ENCODE data around the gene TSLP.
A peak's percentile ranks its signal among the peaks of the same experiment; 100 is the strongest.

TSLP gene

DNA sequence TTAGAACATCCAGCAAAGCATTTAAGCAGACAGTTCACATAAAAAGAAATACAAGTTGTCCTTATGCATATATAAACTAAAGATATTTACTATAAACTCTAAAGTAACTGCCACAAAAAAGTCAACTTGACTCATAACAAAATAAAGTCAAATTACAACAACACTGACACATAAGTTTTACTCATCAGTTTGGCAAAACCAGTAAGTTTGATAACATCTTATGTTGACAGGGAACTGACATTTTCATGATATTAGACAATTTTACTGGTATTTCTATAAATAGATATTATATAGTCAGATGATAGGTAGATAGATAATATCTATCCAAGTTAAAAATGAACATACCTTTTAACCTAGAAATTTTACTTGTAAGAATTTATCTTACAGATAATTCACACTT, 9.9 kb upstream of the TSLP start:
- TF ChIP-seq, protein P1, sequence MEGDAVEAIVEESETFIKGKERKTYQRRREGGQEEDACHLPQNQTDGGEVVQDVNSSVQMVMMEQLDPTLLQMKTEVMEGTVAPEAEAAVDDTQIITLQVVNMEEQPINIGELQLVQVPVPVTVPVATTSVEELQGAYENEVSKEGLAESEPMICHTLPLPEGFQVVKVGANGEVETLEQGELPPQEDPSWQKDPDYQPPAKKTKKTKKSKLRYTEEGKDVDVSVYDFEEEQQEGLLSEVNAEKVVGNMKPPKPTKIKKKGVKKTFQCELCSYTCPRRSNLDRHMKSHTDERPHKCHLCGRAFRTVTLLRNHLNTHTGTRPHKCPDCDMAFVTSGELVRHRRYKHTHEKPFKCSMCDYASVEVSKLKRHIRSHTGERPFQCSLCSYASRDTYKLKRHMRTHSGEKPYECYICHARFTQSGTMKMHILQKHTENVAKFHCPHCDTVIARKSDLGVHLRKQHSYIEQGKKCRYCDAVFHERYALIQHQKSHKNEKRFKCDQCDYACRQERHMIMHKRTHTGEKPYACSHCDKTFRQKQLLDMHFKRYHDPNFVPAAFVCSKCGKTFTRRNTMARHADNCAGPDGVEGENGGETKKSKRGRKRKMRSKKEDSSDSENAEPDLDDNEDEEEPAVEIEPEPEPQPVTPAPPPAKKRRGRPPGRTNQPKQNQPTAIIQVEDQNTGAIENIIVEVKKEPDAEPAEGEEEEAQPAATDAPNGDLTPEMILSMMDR (IDR thresholded peaks at IDR 0.05; ENCODE audit: borderline replicate concordance, control extremely low read depth, extremely low read depth, insufficient read depth, missing control alignments) = no peak
- in situ Hi-C loops (cut with MboI; ENCODE audit: low sequenced_read_pairs, unreplicated experiment) = loop anchor here (25.0 kb wide), 1 partner anchor 299 kb away; no protein-coding TSS in a partner anchor
- no peak for DNase-seq (ENCODE audit: low spot score)

DNA sequence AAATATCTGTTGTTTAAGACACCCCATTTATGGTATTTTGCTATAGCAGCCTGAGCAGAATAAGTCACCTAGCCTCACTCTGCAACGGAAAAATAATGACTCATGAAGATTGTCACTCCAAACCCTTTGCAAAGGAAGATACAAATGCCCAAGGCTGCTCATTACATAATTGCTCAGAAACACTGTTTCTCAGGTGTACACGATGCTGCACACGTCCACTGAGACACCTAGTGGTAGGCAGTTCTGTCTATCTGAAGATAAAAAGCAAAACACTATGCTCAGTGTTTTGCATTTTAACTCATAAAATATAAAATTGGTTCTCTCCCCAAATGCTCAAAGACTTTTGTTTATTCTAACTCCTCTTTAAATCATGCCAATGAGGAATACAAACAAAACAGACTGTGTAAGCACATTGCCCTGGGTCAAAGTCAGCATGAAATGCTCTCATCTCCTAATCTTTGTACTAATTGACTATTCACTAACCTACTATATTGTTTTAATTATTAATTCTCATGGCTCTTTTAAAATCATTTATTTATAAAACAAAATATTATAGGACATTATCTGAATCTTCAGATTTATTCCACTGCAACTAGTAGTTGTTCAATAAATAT, 7.7 kb upstream of the TSLP start:
- no peak for DNase-seq (ENCODE audit: low spot score)
- TF ChIP-seq, protein P1 (IDR thresholded peaks at IDR 0.05; ENCODE audit: borderline replicate concordance, control extremely low read depth, extremely low read depth, insufficient read depth, missing control alignments) = peak; percentile 16

DNA sequence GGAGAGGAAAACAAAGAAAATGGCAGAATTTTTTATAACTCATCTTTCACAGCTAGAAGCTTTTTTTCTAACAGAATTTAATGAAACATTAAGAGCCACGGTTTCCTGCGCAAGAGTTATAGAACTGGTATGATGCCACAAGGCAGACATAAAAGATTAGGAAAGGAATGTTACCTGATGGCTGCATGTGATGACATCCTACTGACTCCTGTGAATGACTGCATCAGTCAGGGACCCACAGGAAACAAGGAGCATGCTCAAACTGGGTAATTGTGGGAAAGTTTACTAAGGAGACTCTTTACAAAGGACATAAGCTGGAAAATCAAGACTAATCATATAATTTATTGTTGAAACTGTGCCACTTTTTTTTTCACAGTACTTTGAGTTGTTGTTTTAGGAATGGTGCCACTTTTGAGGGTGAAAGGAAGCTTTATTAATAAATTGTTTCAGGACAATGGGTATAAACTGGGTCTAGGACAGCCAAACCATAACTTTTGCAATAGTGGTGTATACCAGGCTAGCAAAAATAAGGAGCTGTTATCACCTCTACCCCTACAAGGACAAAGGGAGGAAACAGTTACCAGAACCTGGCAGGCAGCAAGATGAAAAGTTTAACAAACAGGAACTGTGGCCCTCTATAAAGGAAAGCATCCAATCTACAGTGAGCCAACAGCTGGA, 5.1 kb upstream of the TSLP start:
- DNase-seq (ENCODE audit: low spot score) = no peak
- in situ Hi-C loops (cut with MboI; ENCODE audit: low sequenced_read_pairs, unreplicated experiment) = loop anchor here (25.0 kb wide), 1 partner anchor 304 kb away; no protein-coding TSS in a partner anchor
- TF ChIP-seq, protein P1 (IDR thresholded peaks at IDR 0.05; ENCODE audit: borderline replicate concordance, control extremely low read depth, extremely low read depth, insufficient read depth, missing control alignments) = no peak

More for the DNA sequence above, 7.7 kb upstream of the TSLP start:
- in situ Hi-C loops (cut with MboI; ENCODE audit: low sequenced_read_pairs, unreplicated experiment) = loop anchor here (25.0 kb wide), 1 partner anchor 302 kb away; no protein-coding TSS in a partner anchor

DNA sequence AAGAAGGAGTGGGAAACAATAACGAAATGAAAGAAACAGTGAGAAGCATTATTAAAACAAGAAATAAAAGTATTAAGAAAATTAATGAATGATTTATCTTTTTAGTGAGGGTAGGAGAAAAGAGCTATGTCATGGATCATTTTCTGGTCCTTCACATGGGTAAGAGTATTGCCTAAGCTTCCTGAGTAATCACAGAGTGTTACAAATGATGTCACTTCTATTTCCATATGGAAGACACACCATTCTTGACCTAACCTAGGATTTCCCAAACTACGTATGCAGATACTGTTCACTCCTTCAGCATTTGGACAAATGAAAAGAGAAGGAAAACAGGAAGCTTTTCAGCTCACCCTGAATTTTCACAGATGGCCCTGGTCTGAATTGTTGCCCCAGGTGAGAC, 3.3 kb upstream of the TSLP start:
- in situ Hi-C loops (cut with MboI; ENCODE audit: low sequenced_read_pairs, unreplicated experiment) = loop anchor here (25.0 kb wide), 1 partner anchor 306 kb away; no protein-coding TSS in a partner anchor

DNA sequence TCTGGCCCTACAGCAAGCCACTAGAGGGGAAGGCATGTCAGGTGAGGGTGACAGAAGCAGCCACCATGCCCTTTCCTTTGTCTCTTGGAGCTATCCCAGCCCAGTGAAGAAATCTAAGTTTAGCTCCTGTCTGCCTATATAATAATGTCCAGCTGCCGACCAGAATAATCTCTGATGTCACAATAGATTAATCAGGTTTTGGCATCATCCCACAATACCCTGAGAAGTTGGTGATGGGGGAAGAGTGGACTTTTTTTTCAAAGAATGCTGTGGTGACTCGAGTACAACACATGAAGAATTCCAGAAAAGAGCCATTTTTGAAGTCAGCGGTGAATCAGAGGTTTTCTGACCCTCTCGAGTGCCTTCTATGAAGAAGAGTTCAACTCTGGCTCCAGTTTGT, 1.7 kb upstream of the TSLP start:
- no peak for DNase-seq (ENCODE audit: low spot score)
- TF ChIP-seq, protein P1 (IDR thresholded peaks at IDR 0.05; ENCODE audit: borderline replicate concordance, control extremely low read depth, extremely low read depth, insufficient read depth, missing control alignments) = no peak
- in situ Hi-C loops (cut with MboI; ENCODE audit: low sequenced_read_pairs, unreplicated experiment) = loop anchor here (25.0 kb wide), 1 partner anchor 308 kb away; no protein-coding TSS in a partner anchor

More for the DNA sequence above, 3.3 kb upstream of the TSLP start:
- TF ChIP-seq, protein P1 (IDR thresholded peaks at IDR 0.05; ENCODE audit: borderline replicate concordance, control extremely low read depth, extremely low read depth, insufficient read depth, missing control alignments) = no peak
- no peak for DNase-seq (ENCODE audit: low spot score)

DNA sequence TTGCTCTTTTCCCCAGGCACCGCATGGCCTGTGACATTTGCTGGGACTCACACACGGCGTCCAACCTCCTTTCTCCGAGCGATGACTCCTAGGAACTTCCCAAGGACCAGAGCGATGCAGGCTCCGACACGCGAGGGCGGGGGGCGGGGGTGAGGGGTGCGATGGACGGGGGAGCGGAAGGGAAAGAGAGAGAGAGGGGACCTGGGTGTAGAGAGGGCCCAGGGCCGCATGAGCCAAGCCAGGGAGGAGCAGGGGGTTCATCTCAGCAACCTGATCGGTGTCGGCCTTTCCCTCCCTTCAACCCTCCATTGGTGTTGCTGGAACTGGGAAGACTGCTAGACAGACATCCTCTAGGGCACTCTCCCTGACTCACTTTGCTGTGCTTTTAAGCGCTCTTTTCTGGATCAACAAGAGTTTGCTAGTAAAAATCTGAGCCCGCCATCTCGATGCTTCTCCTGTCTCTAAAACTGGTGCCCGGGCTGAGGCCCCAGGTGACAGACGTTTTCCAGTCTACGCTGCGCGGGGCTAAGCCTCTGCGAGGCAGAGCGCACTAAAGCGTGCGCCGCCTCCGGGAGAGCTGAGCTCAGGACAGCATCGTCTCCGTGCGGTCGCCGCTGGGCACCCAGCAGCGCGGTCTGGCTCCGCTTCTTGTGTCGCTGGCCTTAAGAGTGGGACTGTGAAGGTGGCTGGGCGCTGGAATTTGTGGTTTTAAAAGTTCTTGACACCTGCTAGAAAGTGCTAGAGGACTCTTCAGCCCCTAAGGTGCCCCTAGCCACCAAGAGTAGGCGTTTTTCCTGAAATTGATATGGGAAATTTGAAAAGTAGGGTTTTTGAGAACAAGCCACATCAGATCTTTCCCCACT, 1.0 kb upstream of the TSLP start:
- no peak for DNase-seq (ENCODE audit: low spot score)
- in situ Hi-C loops (cut with MboI; ENCODE audit: low sequenced_read_pairs, unreplicated experiment) = loop anchor here (25.0 kb wide), 1 partner anchor 308 kb away; no protein-coding TSS in a partner anchor
- TF ChIP-seq, protein P1 (IDR thresholded peaks at IDR 0.05; ENCODE audit: borderline replicate concordance, control extremely low read depth, extremely low read depth, insufficient read depth, missing control alignments) = no peak
